Measurements from ENCODE around the gene MED27.

Gene MED27

DNA sequence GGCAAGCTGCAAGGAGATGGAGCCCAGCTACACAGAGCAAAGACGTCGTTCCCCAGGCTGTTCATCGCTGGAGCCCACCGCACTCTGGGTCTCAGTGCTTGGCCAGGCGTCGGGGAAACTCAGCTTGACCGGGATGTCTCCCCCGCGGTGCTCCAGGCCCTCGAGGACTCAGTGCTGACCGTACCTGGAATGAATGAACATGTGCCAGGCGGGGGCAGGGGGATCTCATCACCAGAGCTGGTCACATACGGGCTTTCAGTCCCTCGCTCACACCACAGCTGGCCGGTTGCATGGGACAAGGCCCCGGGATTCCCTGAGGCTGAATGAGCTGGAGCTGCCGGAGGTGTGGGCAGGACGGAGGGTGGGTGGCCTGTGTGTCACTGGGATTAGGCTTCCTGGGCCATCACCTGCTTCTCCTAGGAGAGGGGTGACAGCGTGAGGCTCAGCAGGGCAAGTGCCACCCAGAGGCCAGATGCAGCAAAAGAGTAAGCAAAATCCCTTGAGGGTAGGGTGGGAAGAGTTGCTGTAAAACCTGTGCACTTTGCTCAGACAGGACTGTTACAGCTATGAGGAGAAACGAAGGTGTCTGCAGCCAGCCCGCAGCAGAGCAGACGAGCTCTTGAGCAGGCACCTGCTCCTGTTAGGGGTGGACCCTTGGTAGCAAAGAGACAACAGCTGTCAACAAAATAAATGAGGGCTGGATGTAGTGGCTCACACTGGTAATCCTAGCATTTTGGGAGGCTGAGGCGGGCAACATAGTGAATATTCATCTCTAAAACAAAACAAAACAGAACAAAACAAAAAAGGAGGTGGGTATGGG is 269.1 kb downstream of the MED27 start:
- no peak for DNase-seq (ENCODE audit: low read depth)
